ENCODE results near the gene POGZ. TPM values are rescaled to one million over a fixed set of nuclear protein-coding genes. Genes with fewer than 3 reads are reported as not detected.

Gene POGZ
- 10 to 100 TPM; 40.8 to 88.7 (median 59.8) TPM for polyA plus RNA-seq (ENCODE audit: insufficient read length in 10 of 10)
- long read RNA-seq, donor 1, partial matches to known transcripts = 0 of 4 reads
- long read RNA-seq, donor 1, other reads (novel, unspliced or antisense) = 0 of 4 reads
- long read RNA-seq, donor 2, full-length matches to known transcripts = 2 of 9 reads
- long read RNA-seq, donor 2, partial matches to known transcripts = 7 of 9 reads
- long read RNA-seq, donor 2, other reads (novel, unspliced or antisense) = 0 of 9 reads
- long read RNA-seq, donor 3 = 0 reads
- long read RNA-seq, donor 4 = 0 reads
- long read RNA-seq, donor 5, full-length matches to known transcripts = 2 of 11 reads
- long read RNA-seq, donor 5, partial matches to known transcripts = 9 of 11 reads
- long read RNA-seq, donor 5, other reads (novel, unspliced or antisense) = 0 of 11 reads
- long read RNA-seq, donor 6, partial matches to known transcripts = 7 of 8 reads
- long read RNA-seq, donor 6, other reads (novel, unspliced or antisense) = 0 of 8 reads
- long read RNA-seq, donor 7, partial matches to known transcripts = 11 of 12 reads
- long read RNA-seq, donor 7, other reads (novel, unspliced or antisense) = 0 of 12 reads
- long read RNA-seq, donor 8, partial matches to known transcripts = 0 of 1 reads
- long read RNA-seq, donor 8, other reads (novel, unspliced or antisense) = 0 of 1 reads
- long read RNA-seq, donor 9 = 0 reads

GRCh38 chr1:151459331-151460046 is at the start of gene POGZ:
POGZ (minus strand) TSS chr1:151459494; CDS start chr1:151442204, 17,290 bp downstream.
- peak; percentile 96 to 97 (median 97) for DNase-seq

- no peak for DNase-seq
Observed at GRCh38 chr1:151508833-151509232, 49.5 kb upstream of the POGZ start.

- no peak for DNase-seq
Observed at GRCh38 chr1:151504759-151505158, 45.5 kb upstream of the POGZ start.

- no peak for DNase-seq
Observed at GRCh38 chr1:151504252-151504651, 45.0 kb upstream of the POGZ start.

- DNase-seq = no peak
Observed at GRCh38 chr1:151502859-151503780, 43.8 kb upstream of the POGZ start.

- no peak for DNase-seq
Observed at GRCh38 chr1:151502035-151502700, 42.9 kb upstream of the POGZ start.

GRCh38 chr1:151501474-151501873 is 42.2 kb upstream of the POGZ start:
- DNase-seq = no peak

- no peak for DNase-seq
Observed at GRCh38 chr1:151499930-151500329, 40.6 kb upstream of the POGZ start.

- DNase-seq = no peak
Observed at GRCh38 chr1:151499365-151499764, 40.1 kb upstream of the POGZ start.

- no peak for DNase-seq
Observed at GRCh38 chr1:151495316-151495715, 36.0 kb upstream of the POGZ start.

- peak in 2 of 3 donors; percentile 33 to 58 for DNase-seq
Observed at GRCh38 chr1:151494741-151495281, 35.5 kb upstream of the POGZ start.

GRCh38 chr1:151493042-151493441 is 33.7 kb upstream of the POGZ start:
- no peak for DNase-seq

- DNase-seq = no peak
Observed at GRCh38 chr1:151492120-151492519, 32.8 kb upstream of the POGZ start.

- no peak for DNase-seq
Observed at GRCh38 chr1:151491641-151492040, 32.3 kb upstream of the POGZ start.

- no peak for DNase-seq
Observed at GRCh38 chr1:151486557-151486956, 27.3 kb upstream of the POGZ start.

GRCh38 chr1:151485685-151486255 is 26.5 kb upstream of the POGZ start:
- peak in 1 of 3 donors; percentile 8 for DNase-seq

- DNase-seq = no peak
Observed at GRCh38 chr1:151482017-151482416, 22.7 kb upstream of the POGZ start.

- DNase-seq = no peak
Observed at GRCh38 chr1:151479462-151479861, 20.2 kb upstream of the POGZ start.

- no peak for DNase-seq
Observed at GRCh38 chr1:151478923-151479322, 19.6 kb upstream of the POGZ start.
